ENCODE data around the gene KCNE3.

DNA sequence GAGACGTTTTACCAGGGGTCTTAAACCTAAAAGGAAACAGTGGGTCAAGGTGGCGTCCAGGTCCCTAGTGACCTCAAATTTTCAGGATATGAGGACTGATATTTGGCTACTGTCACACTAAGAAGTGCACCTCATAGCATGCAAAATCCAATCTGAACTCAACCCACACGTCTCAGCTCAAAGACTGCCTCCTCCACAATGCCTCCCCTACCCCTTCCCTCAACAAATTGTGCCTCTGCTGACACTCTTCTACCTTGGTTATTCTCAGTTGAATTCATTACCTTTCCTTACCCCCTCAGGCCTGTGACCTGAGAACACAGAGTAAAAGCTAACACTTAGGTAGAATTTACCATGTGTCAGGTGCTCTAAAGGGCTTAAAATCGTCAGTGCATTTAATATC, 38.6 kb upstream of the KCNE3 start:
- TF ChIP-seq, protein P1, sequence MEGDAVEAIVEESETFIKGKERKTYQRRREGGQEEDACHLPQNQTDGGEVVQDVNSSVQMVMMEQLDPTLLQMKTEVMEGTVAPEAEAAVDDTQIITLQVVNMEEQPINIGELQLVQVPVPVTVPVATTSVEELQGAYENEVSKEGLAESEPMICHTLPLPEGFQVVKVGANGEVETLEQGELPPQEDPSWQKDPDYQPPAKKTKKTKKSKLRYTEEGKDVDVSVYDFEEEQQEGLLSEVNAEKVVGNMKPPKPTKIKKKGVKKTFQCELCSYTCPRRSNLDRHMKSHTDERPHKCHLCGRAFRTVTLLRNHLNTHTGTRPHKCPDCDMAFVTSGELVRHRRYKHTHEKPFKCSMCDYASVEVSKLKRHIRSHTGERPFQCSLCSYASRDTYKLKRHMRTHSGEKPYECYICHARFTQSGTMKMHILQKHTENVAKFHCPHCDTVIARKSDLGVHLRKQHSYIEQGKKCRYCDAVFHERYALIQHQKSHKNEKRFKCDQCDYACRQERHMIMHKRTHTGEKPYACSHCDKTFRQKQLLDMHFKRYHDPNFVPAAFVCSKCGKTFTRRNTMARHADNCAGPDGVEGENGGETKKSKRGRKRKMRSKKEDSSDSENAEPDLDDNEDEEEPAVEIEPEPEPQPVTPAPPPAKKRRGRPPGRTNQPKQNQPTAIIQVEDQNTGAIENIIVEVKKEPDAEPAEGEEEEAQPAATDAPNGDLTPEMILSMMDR (conservative IDR thresholded peaks at IDR 0.05; ENCODE audit: low read depth, low read length): no peak
- TF ChIP-seq EZH2phosphoT487 (IDR thresholded peaks at IDR 0.05; ENCODE audit: borderline replicate concordance, low read length): no peak
- no peak for TF ChIP-seq EZH2 (IDR thresholded peaks at IDR 0.05; ENCODE audit: low read length, unreplicated experiment)
